ENCODE results near the gene FADD.
"Not testable (repeated sequence)": the region's sequence is repeated elsewhere in the genome, so short reads cannot be mapped to it uniquely, and the experiment has no call there.

FADD gene

GRCh38 chr11:70182266-70182665 lies 20.8 kb upstream of the FADD start:
- DNase-seq = no peak

DNA sequence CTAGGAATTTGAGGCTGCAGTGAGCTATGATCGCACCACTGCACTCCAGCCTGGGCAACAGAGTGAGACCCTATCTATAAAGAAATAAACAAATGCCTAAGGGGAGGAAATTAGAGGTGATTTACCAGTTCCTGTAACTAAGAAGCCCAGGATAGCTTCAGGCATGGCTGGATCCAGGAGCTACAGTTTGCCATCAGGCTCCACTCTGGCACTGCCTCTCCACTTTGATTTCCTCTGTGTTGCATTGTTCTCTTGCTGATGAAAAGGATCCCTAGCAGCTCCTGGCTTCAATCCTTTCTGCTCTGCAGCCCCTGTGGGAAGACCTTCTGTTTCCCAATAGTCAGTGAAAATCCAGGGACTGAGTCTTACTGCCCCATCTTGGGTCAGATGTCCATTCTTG lies 20.1 kb upstream of the FADD start:
- DNase-seq = no peak

DNA sequence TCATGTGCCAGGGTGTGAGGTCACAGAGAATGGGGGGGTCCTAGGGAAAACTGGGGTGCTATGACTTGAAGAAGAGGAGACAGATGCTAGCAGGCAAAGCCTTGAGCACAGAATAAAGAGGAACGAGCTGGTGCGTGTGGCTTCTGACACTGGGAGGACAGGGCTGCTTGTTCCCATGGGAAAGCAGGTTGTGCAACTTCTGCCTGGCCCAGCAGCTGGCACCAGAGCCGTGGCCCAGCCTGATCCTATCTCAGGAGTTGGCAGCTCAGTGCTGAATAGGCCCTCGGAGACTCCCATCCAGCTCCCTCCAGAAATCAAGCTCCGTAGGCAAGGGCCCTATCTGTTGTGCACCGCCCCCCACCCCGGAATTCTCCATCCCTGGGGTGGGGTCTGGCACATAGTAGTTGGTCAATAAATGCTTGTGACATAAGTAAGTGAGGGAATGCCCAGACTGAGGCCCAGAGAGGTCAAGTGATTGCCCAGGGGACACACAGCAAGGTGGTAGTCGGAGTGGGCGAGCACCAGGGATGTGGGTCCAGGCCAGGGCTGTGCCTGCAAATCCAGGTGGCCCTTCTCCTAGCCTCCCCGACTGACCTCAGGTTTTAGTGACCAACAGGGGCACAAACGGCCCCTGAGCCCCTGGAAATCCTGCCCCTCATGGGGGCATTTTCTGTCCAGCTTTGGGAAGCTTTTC lies 19.5 kb upstream of the FADD start:
- DNase-seq = no peak

- no peak for DNase-seq
Measured at GRCh38 chr11:70184396-70184795, 18.7 kb upstream of the FADD start.

- no peak for DNase-seq
Measured at GRCh38 chr11:70185348-70186055, 17.6 kb upstream of the FADD start.

GRCh38 chr11:70186420-70186819 lies 16.7 kb upstream of the FADD start:
- no peak for DNase-seq

DNA sequence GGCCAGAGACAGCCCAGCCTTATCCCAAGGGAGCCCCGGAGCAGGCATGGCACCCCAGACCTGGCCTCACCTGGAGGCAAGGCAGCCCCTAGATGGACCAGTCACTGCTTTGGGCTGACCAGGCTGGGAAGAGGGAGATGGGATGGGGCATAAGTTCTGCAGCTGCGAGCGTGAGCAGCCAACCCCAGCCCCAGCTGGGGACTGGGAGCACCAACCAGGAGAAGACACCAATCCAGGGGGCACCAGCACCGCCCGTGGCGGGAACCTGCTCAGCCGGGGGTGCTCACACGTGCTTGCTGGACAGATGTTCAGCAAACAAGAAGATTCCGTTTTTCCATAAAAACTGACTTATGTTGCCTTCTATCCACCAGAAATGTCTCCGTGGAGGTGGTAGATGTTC lies 16.2 kb upstream of the FADD start:
- no peak for DNase-seq

GRCh38 chr11:70187771-70188170 lies 15.3 kb upstream of the FADD start:
- no peak for DNase-seq

GRCh38 chr11:70189622-70190021 lies 13.5 kb upstream of the FADD start:
- DNase-seq = no peak

GRCh38 chr11:70191495-70192140 lies 11.5 kb upstream of the FADD start:
- peak; percentile 36 for DNase-seq

GRCh38 chr11:70192666-70193410 lies 10.3 kb upstream of the FADD start:
- DNase-seq = no peak

DNA sequence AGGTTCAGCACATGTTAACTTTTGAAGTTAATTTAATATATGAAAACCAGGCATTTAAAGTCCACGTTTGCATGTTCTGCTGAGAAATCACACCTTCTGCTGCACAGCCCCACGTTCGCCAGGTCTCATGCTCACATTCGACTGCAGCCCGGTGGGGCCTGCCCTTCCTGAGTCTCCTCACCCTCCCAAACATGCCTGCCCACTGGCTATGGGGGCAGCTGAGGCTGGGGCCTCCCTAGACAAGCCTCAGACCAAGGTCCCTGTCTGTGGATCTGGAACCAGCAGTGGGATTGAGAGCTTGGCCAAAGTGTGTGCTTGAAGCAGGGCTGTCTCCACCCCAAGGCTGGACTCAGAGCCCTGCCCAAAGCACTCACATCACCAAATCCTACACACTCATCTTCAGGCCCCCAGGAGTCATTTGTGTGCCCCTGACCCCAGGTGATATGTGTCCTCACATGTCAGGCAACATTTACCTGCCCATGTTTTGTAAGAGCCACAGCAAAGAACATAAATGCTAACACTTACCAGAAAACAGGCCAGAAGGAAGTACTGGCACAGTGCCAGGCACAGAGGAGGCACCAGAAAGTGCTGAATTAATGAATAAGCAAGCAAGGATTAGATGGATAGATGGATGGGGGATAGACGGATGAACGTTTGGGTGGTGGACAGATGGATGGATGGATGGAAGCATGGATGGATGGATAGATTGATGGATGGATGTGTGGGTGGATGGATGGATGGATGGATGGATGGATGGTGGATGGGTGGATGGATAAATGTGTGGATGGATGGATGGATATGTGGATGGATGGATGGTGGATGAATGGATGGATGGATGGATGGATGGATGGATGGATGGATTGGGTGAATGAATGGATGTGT lies 9.4 kb upstream of the FADD start:
- DNase-seq = no peak

- DNase-seq = no peak
Measured at GRCh38 chr11:70194792-70195791, 8.0 kb upstream of the FADD start.

GRCh38 chr11:70200212-70200844 lies 2.8 kb upstream of the FADD start:
- DNase-seq = no peak

DNA sequence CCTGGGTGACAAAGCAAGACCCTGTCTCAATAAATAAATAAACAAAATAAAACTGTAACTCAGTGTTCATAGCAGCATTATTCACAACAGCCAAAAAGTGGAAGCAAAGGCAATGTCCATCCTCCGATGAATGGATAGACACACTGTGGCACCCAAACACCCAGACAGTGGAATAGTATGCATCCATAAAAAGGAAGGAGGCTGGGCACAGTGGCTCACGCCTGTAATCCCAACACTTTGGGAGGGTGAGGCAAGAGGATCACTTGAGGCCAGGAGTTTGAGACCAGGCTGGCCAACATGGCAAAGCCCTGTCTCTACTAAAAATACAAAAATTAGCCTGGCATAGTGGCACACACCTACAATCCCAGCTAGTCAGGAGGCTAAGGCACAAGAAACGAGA lies 2.0 kb upstream of the FADD start:
- DNase-seq = not testable (repeated sequence)

DNA sequence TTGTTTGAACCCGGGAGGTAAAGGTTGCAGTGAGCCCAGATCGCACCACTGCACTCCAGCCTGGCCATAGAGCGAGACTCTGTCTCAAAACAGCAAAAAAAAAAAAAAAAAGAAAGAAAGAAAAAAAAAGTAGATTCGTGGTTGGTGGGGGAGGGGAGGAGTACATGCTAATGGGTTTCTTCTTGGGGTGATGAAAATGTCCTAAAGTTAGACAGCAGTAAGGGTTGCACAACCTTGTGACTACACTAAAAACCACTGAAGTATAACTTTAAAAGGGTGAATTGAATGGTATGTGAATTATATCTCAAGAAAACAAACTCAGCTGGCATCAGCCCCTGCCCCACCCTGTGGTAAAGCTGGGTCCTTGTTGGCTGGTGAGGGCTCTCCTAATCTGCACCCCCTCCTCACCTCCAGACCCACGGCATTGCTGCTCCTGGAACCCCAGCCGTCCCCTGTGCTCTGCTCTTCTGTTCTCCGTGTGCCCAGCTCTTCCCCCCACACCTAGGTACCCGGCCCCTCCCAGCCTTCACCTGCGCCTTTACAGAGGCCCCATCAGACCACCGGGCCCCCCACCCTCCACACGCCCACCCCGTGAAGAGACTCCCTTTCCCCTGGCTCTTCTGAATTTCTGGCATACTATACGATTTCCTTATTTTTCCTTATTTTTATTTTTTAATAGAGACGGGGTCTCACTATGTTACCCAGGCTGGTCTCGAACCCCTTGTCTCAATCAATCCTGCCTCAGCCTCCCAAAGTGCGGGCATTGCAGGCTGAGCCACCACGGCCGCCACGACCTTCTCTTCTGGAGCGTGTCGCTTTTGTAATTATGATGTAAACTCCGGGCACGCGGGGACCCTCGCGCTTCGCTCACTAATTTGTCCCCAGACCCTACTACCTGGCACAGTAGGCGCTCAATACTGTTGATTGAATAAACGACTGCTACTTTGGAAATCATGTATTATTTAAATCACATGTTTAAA lies 924 bp upstream of the FADD start:
- peak; percentile 51 for DNase-seq

DNA sequence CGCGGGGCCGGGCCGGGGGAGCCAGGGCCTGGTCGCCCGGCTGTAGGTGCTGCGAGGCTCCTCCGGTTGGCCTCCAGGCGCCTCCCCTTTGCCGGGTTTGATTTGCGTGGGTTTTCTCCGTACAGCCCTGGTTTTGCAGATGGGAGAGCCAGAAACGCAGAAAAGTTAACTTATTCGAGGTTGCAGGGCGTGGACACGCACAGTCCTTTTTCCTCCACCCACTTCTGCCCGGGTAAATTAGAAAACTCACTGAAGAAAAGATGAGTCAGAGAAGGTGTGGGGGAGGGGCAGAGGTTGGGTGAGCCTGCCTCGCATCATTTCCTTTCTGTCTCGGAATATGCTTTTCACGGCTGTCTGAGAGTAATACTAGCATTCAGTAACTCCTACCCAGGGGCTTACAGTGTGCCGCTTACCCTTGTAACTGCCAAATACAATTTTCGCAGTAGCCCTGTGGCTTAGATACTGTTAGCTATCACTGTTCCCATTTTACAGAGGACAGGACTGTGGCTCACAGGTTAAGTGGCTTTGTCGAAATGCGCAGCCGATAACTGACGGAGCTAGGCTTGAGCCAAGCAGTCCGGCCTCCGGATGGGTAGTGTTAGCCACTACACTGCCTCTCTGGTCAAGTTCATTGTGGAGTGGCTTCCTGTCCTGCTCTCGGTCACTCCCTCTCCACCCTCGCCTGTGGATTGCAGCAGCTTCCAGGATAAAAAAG lies 812 bp downstream of the FADD start:
- peak; percentile 87 for DNase-seq

DNA sequence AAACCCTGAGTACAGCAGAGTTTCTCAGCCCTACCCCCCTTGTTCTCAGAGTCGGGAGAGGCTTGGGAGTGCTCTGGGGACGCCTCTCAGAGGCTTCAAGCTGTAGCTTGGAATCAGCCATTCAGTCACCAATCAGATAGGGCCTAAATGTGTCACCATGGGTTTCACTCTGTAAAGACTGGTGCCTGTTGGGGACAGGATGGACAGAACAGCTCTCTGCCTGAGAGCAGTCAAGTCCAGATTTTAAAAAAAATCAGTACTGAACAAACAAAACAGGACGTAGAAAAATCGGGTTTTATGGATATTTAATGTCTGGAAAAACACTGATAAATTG lies 1.3 kb downstream of the FADD start:
- no peak for DNase-seq

Measured in fibroblast of upper back skin (primary cell).